GM23338 (cell line): Measurements from ENCODE around the gene PRR35.

Experiments
- CREB1 ChIP-seq: fragments of 250-450 bp; sonication (Bioruptor Pico); IDR thresholded peaks from 2 replicates; pipeline ENCODE4 v1.5.0; 2020; ENCODE audit warnings: low read depth, mild to moderate bottlenecking, moderate library complexity
- CTCF ChIP-seq, 2 experiments: fragments of 200-600 bp in 1 of 2; sonication (generic) in 1 of 2; conservative IDR thresholded peaks; 2 replicates each; pipeline versions ENCODE4 v1.5.1 to v1.6.1; 2016 to 2017; ENCODE audit warnings: antibody characterized with exemption in 2 of 2, low read depth in 2 of 2, mild to moderate bottlenecking in 2 of 2, moderate library complexity in 1 of 2
- EZH2 ChIP-seq: fragments of 200-600 bp; sonication (generic); IDR thresholded peaks from one replicate; pipeline ENCODE4 v1.8.0; 2017; ENCODE audit warnings: antibody characterized with exemption, mild to moderate bottlenecking, low read depth; ENCODE audit not compliant: unreplicated experiment
- EZH2phosphoT487 ChIP-seq: fragments of 200-600 bp; sonication (generic); IDR thresholded peaks from one replicate; pipeline ENCODE4 v1.8.1; 2018; ENCODE audit warnings: antibody characterized with exemption; ENCODE audit not compliant: unreplicated experiment
- POLR2AphosphoS5 ChIP-seq: IDR thresholded peaks from 2 replicates; pipeline ENCODE4 v1.6.1; 2016; ENCODE audit warnings: antibody characterized with exemption, low read depth
- REST ChIP-seq: IDR thresholded peaks from one replicate; pipeline ENCODE4 v1.6.1; 2018; ENCODE audit warnings: antibody characterized with exemption; ENCODE audit not compliant: unreplicated experiment

- TF ChIP-seq EZH2, result no peak
- no peak for TF ChIP-seq CTCF (conservative IDR thresholded peaks at IDR 0.05; ENCODE audit: low read depth in 2 of 2)
- TF ChIP-seq POLR2AphosphoS5, result peak; percentile 39
- TF ChIP-seq EZH2phosphoT487, result no peak
- TF ChIP-seq REST, result no peak
- no peak for TF ChIP-seq CREB1 (CRISPR knock-in tag)
Observed at GRCh38 chr16:522320-523096, 37.7 kb upstream of the PRR35 start.
